CD4-positive, alpha-beta T cell (primary cell): ENCODE data around the gene SH3GLB1. TPM values are rescaled to one million over a fixed set of nuclear protein-coding genes. Genes with fewer than 3 reads are reported as not detected.

Experiments used
- ATAC-seq: fragments of 200-7000 bp; cut with Tn5 transposase; one replicate; pipeline ENCODE4 v1.10.0; 2022; ENCODE audit warnings: mild to moderate bottlenecking; ENCODE audit not compliant: poor library complexity
- CTCF ChIA-PET: fragments of 350-600 bp; sonication (Branson Sonifier 250); formaldehyde crosslinking; loops from one replicate; lab custom pipeline; 2021; ENCODE audit warnings: antibody characterized with exemption, inconsistent platforms; lab: Charles Lee
- POLR2A ChIA-PET: fragments of 350-600 bp; sonication (Branson Sonifier 250); formaldehyde crosslinking; loops from one replicate; lab custom pipeline; 2021; ENCODE audit warnings: antibody characterized with exemption, inconsistent platforms; lab: Charles Lee
- DNase-seq, 14 experiments: peaks; one replicate each; pipeline ENCODE4 v3.0.0-alpha.2; 2013 to 2020; ENCODE audit warnings: mixed read lengths in 2 of 14
- H3K27ac ChIP-seq, 2 donors: one replicate each; pipeline versions ENCODE4 v1.5.1 to v1.7.0; 2013; ENCODE audit warnings: low read length in 2 of 2, low read depth in 1 of 2, mild to moderate bottlenecking in 1 of 2
- H3K27me3 ChIP-seq, 2 experiments: 1 replicate in 1 of 2; 2 replicates in 1 of 2; pipeline versions ENCODE4 v1.6.1 to v1.7.0; 2013; ENCODE audit warnings: low read length in 2 of 2, control low read depth in 1 of 2, mild to moderate bottlenecking in 1 of 2, moderate library complexity in 1 of 2; ENCODE audit not compliant: insufficient read depth in 2 of 2, control insufficient read depth in 1 of 2
- H3K36me3 ChIP-seq: one replicate; pipeline ENCODE4 v1.6.1; 2013; ENCODE audit warnings: low read length, control low read depth; ENCODE audit not compliant: insufficient read depth
- H3K4me1 ChIP-seq: one replicate; pipeline ENCODE4 v1.6.1; 2013; ENCODE audit warnings: low read length, control low read depth; ENCODE audit not compliant: insufficient read depth
- H3K4me3 ChIP-seq: one replicate; pipeline ENCODE4 v1.5.1; 2013; ENCODE audit warnings: mild to moderate bottlenecking, low read length, moderate library complexity
- H3K9me3 ChIP-seq, 2 experiments: 1 replicate in 1 of 2; 2 replicates in 1 of 2; pipeline versions ENCODE4 v1.6.1 to v1.7.0; 2013; ENCODE audit warnings: low read length in 2 of 2, mild to moderate bottlenecking in 2 of 2, control low read depth in 1 of 2, moderate library complexity in 1 of 2; ENCODE audit not compliant: control insufficient read depth in 1 of 2, insufficient read depth in 1 of 2
- H3K27ac Mint-ChIP-seq: one replicate; pipeline ENCODE4 v1.8.0; 2020; ENCODE audit warnings: mixed read lengths
- H3K27me3 Mint-ChIP-seq: one replicate; pipeline ENCODE4 v1.8.0; 2021; ENCODE audit warnings: mixed read lengths
- H3K36me3 Mint-ChIP-seq: one replicate; pipeline ENCODE4 v1.8.0; 2021; ENCODE audit warnings: low read depth, mixed read lengths
- H3K4me1 Mint-ChIP-seq: one replicate; pipeline ENCODE4 v1.8.0; 2021; ENCODE audit warnings: low read depth, mixed read lengths
- H3K4me3 Mint-ChIP-seq: one replicate; pipeline ENCODE4 v1.8.0; 2020; ENCODE audit warnings: mild to moderate bottlenecking, mixed read lengths
- H3K9me3 Mint-ChIP-seq: one replicate; pipeline ENCODE4 v1.8.0; 2020; ENCODE audit warnings: mixed read lengths
- CTCF ChIP-seq: fragments of 200-600 bp; IDR thresholded peaks from one replicate; pipeline ENCODE4 v1.8.0; 2022; ENCODE audit warnings: antibody characterized with exemption, mild to moderate bottlenecking
- intact Hi-C, 2 experiments: fragments of 100-400 bp; cut with DNase I in 1 of 2; cut with micrococcal nuclease in 1 of 2; formaldehyde crosslinking; loops; one replicate each; pipeline versions ENCODE4 v1.15.1 to v1.9.0; 2023 to 2025; cut with DNase I, micrococcal nuclease
- total RNA-seq, 174 experiments: library from RNA in 2 of 174; stranded (reverse) in 2 of 174; gene quantifications; one replicate each; pipeline ENCODE4 v1.2.3 and lab custom pipeline; 2021 to 2026

The SH3GLB1 gene
- total RNA-seq, 2 experiments from 2014 or later = 50.6 to 52.3 TPM

GRCh38 chr1:86687595-86687994, 16.8 kb upstream of the SH3GLB1 start:
- TF ChIP-seq CTCF = peak; percentile 2
- no peaks in the 10 kb centered on the region for H3K36me3 Mint-ChIP-seq
- no peak for ATAC-seq
- H3K4me1 Mint-ChIP-seq = no peaks in the 10 kb centered on the region
- no peaks in the 10 kb centered on the region for H3K36me3 ChIP-seq
- no peak overlapping the region for H3K27ac Mint-ChIP-seq
- ChIA-PET POLR2A (no interaction called here), CTCF (no interaction called here)
- H3K9me3 Mint-ChIP-seq = no peaks in the 10 kb centered on the region
- H3K27ac ChIP-seq = no peak overlapping the region
- H3K9me3 ChIP-seq = no peaks in the 10 kb centered on the region
- no peak overlapping the region for H3K4me3 ChIP-seq
- peak in 1 of 14 experiments; percentile 11 for DNase-seq
- no peaks in the 10 kb centered on the region for H3K4me1 ChIP-seq
- no peaks in the 10 kb centered on the region for H3K27me3 Mint-ChIP-seq
- H3K27me3 ChIP-seq = no peaks in the 10 kb centered on the region
- intact Hi-C loops = no loop called here
- no peak overlapping the region for H3K4me3 Mint-ChIP-seq

DNA sequence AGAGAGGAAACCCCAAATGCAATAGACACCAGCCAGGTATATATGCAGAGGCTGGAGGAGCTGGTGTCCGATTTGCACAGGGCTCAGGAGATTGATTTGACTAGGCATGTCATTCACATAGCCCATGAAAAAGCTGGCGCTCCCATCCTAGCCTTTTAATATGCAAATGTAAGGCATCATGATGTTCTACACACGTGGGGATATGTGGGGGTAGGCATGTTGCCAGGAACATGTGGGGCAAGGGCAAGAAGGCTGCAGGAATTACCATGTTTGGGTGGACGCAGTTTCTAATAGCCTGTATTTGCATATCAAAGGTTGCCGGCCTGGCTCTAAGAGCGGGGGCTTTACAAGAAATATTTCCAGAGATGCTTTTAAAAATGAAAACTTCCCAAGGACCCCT, 11.7 kb upstream of the SH3GLB1 start:
- no peaks in the 10 kb centered on the region for H3K4me1 ChIP-seq
- H3K4me3 Mint-ChIP-seq = no peak overlapping the region
- ATAC-seq (no peak), DNase-seq (no peak)
- CTCF ChIA-PET = no interaction called here
- H3K27ac Mint-ChIP-seq = no peak overlapping the region
- H3K9me3 Mint-ChIP-seq = no peaks in the 10 kb centered on the region
- intact Hi-C loops = no loop called here
- H3K36me3 ChIP-seq = no peaks in the 10 kb centered on the region
- H3K27ac ChIP-seq = no peak overlapping the region
- no peaks in the 10 kb centered on the region for H3K27me3 ChIP-seq
- H3K4me3 ChIP-seq = no peak overlapping the region
- POLR2A ChIA-PET = no interaction called here
- H3K4me1 Mint-ChIP-seq = no peaks in the 10 kb centered on the region
- H3K27me3 Mint-ChIP-seq = no peaks in the 10 kb centered on the region
- no peaks in the 10 kb centered on the region for H3K36me3 Mint-ChIP-seq
- no peaks in the 10 kb centered on the region for H3K9me3 ChIP-seq
- no peak for TF ChIP-seq CTCF

DNA sequence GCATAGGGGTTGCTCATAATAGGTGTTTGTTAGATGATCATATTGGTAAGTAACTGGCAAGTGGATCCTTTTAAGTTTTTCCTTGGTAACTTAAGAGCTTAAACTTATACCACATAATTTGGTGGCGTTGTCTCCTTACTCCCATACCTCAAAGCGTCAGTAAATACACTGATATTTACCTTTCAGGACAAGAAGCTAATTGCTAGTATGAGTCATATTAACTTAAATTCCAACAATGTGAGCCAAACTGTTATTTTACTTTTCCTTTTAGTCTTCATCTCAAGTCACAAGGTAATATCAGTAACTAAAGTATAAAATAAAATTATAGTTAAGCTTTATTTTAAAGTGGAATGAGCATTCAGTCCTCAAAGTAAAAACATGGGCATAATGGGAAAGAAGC, 9.0 kb upstream of the SH3GLB1 start:
- Mint-ChIP-seq H3K36me3 (no peaks in the 10 kb centered on the region), H3K4me3 (no peak overlapping the region), H3K27me3 (no peaks in the 10 kb centered on the region), H3K9me3 (no peaks in the 10 kb centered on the region), H3K27ac (no peak overlapping the region), H3K4me1 (no peaks in the 10 kb centered on the region)
- no peaks in the 10 kb centered on the region for H3K27me3 ChIP-seq
- H3K4me1 ChIP-seq = no peaks in the 10 kb centered on the region
- ChIA-PET POLR2A (interaction anchor here (0.9 kb wide), 1 partner anchor 9 kb away, joined by 6 read pairs; the partner anchor contains the start of gene SH3GLB1), CTCF (interaction anchor here (3.1 kb wide), 1 partner anchor 9 kb away, joined by 16 read pairs; the partner anchor contains the start of gene SH3GLB1)
- ATAC-seq (no peak), DNase-seq (no peak)
- H3K4me3 ChIP-seq = no peak overlapping the region
- no peak overlapping the region for H3K27ac ChIP-seq
- no peaks in the 10 kb centered on the region for H3K9me3 ChIP-seq
- TF ChIP-seq CTCF = no peak
- intact Hi-C loops = no loop called here
- H3K36me3 ChIP-seq = no peaks in the 10 kb centered on the region
